Mammary epithelial cell (primary cell): ENCODE data around the gene SPRTN.

Experiments
- CTCF ChIP-seq, 2 donors: IDR thresholded peaks in 1 of 2; conservative IDR thresholded peaks in 1 of 2; 2 replicates each; pipeline ENCODE4 v1.5.1; 2011 to 2012; ENCODE audit warnings: inconsistent platforms in 2 of 2, low read length in 2 of 2, mild to moderate bottlenecking in 2 of 2, control low read depth in 1 of 2, low read depth in 1 of 2; ENCODE audit not compliant: insufficient read depth in 1 of 2; ENCODE audit errors: extremely low read depth in 1 of 2
- EZH2 ChIP-seq: IDR thresholded peaks from 2 replicates; pipeline ENCODE4 v1.6.1; 2012; ENCODE audit warnings: low read length, inconsistent platforms, borderline replicate concordance

GRCh38 chr1:231351816-231352215, 13.7 kb downstream of the SPRTN start:
- TF ChIP-seq CTCF (conservative IDR thresholded peaks at IDR 0.05 in 1 of 2, IDR thresholded peaks at IDR 0.05 in 1 of 2; ENCODE audit: extremely low read depth in 1 of 2, insufficient read depth in 1 of 2, low read depth in 1 of 2, low read length in 2 of 2) (no peak), EZH2 (no peak)
